NCI-H345 (cell line): ENCODE data around the gene MUC2.
"Not testable (repeated sequence)": the region's sequence is repeated elsewhere in the genome, so short reads cannot be mapped to it uniquely, and the experiment has no call there.

Source experiments
- DNase-seq: peaks from one replicate; lab custom pipeline; 2025; lab: John Stamatoyannopoulos, UW

The MUC2 gene

DNA sequence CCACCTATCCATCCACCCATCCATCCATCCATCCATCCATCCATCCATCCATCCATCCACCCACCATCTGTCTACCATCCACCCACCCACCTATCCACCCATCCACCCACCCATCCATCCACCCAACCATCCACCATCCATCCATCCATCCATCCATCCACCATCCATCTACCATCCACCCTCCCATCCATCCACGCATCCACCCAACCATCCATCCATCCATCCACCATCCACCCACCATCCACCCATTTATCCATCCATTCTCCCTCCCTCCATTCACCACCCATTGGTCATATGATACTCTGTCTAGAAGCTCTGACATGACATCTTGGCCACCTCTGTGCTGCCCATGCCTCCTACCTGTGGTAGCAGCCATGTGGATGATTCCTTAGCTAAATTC is 31.7 kb downstream of the MUC2 start:
- DNase-seq, result no peak

DNA sequence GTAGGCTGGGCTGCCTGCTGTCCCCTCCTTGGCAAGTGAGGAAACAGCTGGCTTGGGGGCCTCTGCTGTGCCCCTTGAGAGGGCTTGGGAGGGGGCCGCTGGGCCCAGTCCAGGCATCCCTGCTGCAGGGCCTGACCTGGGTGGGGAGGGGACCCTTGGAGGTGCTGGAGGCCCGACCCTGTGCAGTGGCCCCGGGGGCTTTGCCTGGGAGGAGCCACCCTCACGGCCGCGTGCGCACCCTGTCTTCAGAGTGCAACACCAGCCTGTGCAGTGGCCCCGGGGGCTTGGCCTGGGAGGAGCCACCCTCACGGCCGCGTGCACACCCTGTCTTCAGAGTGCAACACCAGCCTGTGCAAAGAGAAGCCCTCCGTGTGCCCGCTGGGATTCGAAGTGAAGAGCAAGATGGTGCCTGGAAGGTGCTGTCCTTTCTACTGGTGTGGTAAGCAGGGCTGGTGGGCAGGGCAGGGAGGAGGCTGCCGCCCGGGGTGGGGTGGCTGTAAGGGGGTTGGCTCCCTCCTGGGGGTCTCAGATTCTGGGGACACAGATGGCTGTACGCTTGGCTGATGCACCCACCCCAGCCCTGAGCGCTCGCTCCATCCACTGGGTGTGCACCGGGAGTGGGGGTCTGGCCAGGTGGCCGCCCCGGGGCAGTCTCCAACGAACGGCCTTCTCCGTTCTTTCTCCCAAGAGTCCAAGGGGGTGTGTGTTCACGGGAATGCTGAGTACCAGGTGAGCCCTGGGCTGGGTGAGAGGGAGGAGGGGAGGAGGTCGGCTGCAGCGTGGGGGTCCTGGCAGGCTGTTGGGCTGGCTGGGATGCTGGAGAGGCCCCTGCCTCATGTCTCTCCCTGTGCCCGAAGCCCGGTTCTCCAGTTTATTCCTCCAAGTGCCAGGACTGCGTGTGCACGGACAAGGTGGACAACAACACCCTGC is 32.9 kb downstream of the MUC2 start:
- no peak for DNase-seq

DNA sequence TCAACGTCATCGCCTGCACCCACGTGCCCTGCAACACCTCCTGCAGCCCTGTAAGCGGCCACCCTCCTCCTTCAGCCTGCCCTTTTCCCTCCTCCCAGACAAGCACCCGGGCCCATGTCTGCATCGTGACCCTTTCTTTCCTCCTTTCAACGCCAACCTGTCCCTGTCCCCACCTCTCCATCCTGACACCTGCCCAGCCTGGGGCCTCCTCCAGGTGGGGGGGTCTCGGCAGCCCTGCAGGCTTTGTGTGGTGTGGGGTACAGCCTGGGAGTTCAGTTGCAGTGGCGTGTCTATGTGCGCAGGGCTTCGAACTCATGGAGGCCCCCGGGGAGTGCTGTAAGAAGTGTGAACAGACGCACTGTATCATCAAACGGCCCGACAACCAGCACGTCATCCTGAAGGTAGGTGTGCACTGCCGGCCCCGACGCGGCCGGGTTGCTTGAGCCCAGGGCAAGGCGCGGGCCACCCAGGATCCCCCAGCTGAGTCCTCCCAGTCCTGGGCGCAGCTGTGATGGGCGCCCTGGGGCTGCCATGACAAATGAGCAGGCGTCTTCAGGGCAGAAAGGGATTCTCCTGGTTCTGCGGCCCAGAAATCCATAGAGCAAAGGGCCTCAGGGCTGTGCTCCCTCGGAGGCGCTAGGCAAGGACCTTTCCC is 33.7 kb downstream of the MUC2 start:
- DNase-seq, result no peak

DNA sequence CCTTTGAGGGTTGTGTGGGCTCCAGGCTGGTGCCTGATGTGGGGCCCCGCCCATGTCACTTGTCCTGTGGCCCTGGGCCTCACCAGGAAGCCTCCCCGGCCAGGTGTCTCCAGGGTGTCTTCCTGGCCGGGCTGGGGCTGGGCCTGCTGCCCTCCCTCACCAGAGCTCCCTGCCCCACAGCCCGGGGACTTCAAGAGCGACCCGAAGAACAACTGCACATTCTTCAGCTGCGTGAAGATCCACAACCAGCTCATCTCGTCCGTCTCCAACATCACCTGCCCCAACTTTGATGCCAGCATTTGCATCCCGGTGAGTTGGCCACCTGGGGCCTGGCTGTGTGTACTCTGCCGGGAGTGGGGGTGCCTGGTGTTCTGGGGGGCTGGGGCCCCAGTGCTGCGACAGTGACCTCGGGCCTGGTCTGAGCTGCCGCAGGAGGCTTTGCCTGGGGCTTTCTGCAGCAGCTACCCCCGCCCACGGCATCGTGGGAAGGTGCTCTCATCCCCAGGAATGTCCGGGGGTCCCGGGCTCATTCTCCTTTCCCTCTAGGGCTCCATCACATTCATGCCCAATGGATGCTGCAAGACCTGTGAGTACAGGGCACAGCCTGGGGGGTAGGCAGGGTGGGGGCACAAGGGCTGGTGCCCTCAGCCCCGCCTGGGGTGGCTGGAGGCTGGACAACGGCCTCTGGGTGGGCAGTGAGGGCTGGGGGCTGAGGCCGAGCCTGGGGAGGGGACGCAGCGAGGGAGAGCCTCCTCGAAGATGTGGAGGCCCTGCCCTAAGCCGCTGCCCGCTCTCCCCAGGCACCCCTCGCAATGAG is 34.6 kb downstream of the MUC2 start:
- DNase-seq, result no peak

DNA sequence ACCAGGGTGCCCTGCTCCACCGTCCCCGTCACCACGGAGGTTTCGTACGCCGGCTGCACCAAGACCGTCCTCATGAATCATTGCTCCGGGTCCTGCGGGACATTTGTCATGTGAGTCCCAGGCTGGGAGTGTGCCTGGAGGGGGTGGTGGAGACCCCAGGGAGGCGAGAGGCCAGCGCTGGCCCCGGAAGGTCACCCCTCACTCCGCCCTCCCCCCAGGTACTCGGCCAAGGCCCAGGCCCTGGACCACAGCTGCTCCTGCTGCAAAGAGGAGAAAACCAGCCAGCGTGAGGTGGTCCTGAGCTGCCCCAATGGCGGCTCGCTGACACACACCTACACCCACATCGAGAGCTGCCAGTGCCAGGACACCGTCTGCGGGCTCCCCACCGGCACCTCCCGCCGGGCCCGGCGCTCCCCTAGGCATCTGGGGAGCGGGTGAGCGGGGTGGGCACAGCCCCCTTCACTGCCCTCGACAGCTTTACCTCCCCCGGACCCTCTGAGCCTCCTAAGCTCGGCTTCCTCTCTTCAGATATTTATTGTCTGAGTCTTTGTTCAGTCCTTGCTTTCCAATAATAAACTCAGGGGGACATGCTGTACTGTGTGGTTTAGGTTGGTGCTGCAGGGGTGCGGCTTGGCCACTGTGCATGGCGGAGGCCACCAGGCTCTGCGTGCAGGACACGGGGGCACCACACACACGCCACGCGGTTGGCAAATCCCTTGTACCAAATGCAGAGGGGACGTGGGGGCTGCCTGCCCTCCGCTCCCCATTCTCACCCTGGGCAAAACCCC is 35.4 kb downstream of the MUC2 start:
- no peak for DNase-seq

DNA sequence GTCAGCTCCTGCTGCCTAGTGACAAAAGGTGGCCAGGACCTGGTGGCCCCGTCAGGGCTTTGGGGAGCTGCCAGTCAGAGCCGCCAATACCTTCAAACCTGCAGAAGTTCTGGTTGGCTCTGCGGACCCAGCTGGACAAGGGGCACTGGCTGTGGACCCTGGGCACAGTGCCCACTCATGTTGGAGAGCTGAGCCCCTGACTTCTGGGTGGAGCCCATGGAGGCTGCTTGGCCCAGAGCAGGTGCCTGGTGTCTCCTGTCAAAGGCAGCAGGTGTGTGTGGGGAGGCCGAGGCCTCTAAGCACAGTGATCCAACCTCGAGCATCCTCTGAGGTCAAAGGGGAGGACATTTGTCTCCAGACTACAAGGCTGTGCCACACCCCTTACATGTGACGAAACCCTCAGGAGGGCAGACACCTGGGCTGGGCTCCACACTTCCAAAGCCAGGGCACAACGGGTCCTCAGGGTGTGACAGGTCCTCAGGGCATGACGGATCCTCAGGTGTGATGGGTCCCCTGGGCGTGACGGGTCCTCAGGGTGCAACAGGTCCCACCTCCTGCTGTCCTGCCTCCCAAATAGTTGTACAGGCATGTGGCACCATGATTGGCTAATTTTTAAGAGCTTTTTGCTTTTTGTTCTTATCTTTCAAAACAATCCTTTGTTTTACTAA is 37.0 kb downstream of the MUC2 start:
- no peak for DNase-seq

DNA sequence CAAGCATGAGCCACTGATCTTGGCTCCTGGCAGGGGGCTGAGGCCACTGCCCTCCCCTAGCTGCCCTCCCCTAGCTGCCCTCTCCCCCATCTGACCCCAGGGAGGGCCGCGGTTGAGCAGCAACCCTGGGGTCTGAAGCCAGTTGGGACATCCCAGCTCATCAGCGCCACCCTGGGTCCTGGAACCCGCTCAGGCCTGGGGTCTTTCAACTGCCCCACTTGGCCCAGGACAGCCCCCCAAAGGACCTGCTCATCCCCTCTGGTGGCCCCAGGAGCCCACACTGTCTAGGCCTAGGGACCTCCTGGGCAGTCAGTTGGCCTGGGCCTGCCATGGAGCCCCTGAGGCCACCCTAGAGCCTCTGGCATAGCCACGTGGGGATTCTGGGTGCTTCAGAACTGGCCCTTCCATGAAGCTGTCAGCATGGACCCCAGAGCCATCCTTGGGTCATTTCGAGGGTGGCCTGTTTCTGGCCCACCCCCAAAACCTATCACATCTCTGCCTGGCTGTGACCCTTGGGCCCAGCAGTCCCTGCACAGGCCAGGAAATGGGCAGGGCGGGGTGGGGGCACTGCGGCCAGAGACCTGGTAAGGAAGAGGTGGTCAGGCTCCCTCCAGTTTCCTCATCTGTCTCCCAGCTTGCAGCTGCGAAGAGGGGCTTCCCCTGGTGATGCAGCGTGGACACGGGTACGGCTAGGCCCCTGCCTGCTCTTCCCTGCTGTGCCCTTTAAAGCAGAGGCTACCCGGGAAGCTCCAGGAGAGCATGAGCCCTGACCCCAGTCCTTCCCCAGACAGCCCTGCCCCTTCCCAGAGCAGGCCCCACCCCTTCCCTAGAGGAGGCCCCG is 37.9 kb downstream of the MUC2 start:
- no peak for DNase-seq

DNA sequence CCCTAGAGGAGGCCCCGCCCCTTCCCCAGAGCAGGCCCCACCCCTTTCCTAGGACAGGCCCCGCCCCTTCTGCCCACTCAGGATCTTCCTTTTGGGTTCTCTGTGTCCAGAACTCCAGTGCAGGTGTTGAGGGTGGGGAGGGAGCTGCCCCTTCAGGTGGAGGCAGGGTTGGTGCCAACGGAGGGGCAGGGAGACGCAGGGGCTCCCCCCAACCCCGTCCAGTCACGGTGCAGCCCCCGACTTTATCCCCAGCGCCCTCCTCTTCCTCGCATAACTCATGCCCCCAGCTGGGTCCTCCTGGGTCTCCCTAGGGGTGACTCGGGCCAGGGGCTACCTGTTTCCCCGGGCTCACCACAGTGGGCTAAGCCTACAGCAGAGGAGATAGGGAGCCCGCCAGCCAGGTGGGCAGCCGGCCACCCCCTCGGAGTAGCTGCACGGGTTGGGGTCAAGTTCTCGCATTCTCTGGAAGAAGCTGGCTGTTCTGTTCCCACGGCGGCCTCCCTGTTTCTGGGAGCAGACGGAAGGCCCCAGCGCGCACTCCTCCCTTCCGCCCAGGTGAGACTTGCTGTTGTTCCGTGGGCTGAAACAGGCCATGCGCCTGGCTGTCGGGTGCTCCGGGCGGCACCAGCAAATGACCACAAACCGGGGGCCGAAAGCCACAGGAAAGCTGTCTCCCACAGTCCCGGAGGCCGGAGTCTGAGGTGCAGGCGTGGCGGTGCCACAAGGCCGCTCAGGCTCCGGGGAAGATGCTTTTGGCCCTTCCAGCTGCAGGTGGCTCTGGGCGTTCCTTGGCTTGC is 38.9 kb downstream of the MUC2 start:
- no peak for DNase-seq

DNA sequence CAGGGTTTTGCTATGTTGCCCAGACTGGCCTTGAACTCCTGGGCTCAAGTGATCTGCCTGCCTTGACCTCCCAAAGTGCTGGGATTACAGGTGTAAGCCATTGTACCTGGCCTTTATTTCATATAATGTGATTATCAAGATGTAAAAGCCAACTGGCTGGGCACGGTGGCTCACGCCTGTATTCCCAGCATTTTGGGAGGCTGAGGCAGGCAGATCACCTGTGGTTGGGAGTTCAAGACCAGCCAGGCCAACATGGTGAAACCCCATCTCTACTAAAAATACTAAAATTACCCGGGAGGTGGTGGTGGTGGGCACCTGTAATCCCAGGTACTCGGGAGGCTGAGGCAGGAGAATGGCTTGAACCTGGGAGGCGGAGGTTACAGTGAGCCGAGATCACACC is 40.6 kb downstream of the MUC2 start:
- DNase-seq, result not testable (repeated sequence)

DNA sequence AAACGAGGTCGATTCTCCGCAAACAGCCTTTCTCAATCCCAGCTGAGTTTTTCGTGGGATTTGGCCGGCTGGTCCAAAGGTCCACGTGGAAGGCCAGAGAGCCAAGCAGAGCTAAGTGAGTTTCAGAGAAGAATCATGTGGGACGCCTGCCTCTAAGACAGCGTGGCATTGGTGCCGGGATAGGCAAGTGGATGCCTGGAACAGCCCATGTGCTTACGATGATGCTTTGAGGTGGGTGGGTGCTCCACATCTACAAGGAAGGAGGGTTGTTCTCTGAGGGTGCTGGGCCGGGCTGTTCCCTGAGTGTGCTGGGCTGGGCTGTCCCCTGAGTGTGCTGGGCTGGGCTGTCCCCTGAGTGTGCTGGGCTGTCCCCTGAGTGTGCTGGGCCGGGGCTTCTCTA is 41.4 kb downstream of the MUC2 start:
- no peak for DNase-seq

DNA sequence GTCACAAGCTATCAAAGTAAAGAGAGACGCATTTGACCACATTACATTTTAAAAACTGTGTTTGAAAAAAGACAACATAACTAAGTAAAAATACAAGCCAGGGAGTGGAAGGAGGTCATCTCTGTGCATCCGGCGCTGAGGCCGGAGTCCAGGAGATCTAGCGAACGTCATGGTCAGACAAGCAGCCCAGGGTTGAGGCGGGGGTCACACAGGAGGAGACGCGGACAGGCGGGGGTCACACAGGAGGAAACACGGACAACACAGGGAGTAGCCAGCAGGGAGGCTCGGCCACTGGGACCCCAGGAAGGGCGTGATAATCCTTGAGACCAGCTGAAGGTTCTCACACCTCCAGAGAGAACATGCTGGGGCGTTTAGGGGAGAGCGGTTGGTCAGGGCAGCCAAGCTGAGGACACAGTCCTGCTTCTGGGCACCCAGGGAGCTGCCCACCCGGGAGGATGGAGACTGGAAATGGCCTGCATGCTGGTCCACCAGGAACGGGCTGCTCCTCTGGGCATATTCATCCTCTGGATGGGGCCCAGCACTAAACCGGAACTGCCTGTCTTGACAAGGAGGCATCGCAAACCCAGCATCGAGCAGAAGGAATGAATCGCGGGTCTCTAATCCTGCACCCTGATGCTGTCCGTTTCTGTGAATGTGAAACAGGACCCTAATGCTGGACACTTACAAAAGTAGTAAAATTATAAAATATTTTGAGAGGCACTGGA is 42.2 kb downstream of the MUC2 start:
- DNase-seq, result no peak

DNA sequence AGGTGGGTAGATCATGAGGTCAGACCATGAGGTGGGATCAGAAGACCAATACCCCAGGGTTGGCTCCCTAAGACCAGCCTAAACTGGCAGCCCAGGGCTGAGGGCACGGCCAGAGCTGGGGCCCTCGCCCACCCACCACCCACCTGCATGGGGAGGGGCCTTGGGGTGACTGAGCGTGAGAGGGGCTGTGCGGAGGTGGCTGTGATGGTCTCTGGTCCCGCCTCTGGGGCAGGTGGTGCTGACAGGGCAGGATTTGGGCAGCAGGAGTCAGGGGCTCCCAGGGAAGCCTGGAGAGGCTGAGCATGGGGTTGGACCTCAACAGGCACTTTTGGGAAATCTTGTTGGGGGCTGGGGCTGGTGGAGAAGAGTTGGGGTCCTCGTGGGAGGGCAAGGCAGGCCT is 43.3 kb downstream of the MUC2 start:
- DNase-seq, result no peak

DNA sequence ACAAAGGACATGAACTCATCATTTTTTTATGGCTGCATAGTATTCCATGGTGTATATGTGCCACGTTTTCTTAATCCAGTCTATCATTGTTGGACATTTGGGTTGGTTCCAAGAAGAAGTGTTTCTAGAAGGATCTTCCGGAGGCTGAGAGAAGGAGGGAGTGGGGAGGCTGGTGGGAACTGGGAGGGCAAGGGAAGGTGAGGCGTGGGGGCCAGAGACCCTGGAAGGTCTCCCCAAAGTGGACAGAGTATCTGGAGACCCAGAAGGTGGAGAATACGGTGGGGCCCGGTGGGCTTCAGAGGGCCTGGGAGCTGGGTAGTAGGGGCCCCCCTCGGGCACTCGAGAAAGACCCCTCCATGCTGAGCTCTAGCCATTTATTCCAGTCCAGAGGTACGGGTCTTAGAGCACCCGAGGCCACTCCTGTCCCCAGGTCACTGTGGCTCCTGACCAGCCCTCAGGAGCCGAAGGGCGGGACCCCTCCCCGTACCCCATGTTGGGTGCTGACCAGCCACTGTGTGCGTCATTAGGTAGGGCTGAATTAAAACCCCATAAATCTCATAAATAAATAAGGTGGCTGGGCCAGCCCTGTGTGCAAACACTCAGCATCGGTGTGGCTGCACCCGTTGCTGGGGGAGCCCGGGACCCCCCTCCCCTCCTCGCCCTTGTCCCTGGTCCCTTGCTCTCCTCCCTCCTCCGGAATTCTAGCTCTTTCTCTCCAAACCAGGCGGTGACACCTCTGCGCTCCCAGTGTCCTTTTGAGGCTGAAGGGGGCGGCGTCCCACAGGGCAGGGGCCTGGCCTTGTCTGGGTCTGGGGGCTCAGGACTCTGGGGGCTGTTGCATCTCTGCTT is 44.3 kb downstream of the MUC2 start:
- DNase-seq, result no peak

DNA sequence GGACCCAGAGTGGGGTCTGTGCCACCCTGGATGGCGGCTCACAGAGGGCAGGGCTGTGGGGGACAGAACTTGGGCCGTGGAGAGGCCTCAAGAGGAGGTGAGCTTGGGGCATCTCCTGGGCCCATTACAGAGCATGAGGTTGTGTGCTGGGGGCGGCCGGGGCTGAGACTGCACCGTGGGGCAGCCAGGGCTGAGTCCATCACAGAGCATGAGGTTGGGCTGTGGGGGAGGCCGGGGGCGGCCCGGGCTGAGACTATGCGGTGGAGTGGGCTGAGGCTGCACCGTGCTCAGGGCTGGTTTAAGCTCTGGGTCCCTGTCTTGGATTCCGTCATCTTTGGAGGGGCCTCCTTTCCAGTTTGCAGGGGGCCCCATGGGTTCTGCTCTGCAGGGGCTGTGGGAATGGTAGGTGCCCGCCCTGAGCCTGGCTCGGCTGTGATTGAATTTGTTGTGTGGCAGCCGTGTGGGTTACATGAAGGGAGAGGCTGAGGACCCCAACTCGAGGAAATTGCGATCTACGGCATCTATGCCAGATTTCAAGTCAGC is 45.0 kb downstream of the MUC2 start:
- no peak for DNase-seq

DNA sequence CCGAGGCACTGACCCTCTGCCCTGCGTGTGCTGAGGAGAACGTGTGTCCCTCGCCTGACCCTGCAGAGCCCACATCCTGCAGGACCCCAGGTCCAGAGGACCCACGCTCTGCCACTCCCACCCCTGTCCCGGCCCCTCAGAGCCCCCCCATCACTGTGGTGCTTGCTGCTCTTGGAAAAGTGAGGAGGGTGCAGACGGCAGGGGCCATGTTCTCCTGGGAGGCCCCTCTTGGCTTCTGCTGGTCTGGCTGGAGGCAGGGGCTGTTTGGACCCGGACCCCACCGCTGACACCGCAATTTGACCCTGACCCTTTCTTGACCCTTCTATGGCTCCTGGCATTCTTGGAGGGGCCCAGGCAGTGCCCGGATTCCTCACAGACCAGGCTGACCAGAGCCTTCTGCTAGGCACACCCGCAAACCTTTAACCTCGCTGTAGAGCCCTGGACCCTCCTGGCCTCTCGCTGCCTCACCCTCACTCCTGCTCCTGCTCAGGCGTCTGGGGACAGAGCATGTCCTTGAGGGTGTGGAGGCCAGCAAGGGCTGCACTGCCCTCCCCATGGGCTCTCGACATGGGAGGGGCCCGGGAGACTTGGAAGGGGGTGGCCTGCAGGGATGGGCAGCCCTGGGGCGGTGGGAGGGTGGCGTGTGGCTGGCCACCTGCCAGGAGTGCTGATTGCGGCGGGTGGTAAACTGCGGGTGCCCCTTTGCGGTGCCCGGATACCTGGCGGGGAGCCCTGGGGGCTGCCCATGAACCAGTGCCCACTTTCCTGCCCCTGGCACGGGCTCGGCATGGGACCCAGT is 46.1 kb downstream of the MUC2 start:
- DNase-seq, result no peak

DNA sequence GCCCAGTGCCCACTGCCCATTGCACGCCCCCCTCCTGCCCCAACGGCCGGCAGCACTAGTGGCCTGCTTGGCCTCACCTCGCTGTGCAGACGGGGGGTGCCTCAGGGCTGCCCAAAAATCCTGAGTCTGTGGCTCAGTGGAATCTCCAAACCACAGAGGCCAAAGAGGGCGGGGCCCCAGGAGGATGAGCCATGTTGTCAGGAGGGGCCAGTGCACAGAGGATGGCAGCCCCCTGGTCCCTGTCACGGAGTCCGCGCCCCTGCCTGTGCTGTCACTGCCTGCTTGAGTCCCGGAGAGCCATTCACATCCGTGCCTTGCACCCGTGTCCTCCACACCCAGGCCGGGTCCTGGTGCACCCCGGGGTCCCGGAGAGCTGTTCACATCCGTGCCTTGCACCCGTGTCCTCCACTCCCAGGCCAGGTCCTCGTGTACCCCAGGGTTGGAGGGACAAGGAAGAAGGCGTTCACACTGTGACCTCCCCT is 46.7 kb downstream of the MUC2 start:
- DNase-seq, result no peak
